ENCODE measurements around the gene SRPX.

SRPX gene, protein sequence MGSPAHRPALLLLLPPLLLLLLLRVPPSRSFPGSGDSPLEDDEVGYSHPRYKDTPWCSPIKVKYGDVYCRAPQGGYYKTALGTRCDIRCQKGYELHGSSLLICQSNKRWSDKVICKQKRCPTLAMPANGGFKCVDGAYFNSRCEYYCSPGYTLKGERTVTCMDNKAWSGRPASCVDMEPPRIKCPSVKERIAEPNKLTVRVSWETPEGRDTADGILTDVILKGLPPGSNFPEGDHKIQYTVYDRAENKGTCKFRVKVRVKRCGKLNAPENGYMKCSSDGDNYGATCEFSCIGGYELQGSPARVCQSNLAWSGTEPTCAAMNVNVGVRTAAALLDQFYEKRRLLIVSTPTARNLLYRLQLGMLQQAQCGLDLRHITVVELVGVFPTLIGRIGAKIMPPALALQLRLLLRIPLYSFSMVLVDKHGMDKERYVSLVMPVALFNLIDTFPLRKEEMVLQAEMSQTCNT

DNA sequence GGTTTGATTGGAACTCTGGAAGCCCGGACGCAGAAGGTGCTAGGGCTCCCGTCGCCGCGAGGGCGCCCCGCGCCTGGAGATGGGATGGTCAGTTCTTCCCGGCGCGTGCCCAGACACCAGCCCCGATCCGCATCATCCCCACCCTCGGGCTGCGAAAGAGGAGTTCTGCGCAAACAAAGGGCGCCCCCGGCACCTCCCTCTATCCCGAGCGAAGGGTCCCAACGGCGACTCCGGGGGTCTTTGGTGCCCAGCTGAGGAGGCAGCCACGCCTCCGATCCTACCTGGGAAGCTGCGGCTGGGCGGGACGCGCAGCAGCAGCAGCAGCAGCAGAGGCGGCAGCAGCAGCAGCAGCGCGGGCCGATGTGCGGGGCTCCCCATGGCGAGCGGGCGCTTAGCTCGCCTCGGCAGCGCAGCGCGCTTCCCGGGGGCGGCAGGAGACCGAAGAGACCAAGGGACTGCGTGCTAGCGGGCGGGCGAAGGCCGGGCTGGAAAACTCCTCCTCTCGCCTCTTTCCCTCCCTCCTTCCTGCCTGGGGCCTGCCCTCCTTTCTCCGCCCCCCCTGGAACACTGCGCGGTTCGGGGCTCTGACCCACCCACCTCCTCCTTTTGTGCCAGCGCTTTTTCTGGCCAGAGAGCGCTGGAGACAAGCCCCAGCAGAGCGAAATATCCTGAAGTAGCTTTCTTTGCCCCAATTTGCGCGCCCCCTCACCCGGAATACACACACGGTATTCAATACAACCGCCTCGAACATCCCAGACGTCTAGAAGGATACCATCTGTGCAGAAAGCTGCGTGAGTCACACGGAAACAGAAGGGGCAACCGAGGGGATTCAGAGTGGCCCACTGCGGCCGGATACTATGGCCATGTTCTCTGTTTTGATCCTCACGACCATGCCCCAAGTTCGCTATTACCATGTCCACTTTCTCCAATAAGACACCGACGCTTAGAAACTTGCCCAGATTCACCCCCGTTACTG is at the start of gene SRPX:
Gene SRPX (minus strand): TSS at position 457 of the 976 bp plus-strand sequence. CDS start 79 bp downstream, at position 378.
- no peak for DNase-seq (ENCODE audit: low read depth in 2 of 2)

DNA sequence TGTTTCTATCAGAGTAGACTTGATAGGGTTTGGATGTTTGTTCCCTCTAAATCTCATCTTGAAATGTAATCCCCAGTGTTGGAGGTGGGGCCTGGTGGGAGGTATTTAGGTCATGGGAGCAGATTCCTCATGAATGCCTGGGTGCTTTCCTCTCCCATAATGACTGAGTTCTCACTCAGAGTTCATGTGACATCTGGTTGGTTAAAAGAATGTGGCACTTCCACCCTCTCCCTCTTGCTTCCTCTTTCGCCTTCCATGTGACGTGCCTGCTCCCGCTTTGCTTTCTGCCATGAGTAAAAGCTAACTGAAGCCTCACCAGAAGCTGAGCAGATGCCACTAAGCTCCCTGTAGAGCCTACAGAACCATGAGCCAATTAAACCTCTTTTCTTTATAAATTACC is 47.3 kb upstream of the SRPX start:
- no peak for DNase-seq (ENCODE audit: low read depth in 2 of 2)

DNA sequence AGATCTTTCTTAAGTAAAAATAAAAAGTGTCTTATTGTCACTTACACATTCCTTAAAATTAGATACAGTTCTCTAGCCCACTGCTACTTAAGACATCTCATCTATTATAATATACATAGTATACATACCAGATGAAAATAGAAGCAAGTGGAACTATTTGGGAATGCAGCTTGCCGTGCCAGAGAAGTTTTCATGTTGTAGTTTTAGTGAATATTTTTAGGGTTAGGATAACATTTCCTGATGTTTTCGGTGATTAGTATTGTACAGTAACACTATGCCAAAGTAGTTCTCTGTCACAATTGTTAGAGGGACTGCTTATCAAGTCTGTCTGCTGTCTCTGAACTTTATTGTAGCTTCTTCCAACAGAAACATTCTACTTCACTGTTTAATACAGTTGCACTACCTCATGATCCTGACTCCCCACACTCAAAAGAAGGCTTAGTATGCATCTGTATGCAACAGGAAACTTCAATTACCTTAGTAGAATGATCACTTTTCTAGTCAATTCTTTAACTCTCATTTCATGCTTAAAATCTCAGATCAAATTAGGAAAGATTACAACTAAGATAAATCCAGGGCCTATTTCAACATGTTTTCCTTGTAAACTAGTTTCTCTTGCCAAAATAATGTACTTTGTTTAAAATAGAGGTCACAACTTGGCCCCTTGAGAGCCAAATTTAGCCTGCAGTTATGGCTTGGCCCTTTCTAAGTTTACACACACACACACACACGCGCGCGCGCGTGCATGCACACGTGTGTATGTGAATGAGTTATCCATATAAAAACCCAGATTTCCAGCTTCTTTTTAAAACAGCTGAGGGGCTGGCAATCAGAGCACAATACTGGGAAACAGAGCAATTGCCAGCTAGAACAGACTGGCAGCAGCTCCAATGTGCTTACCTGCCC is 42.3 kb upstream of the SRPX start:
- DNase-seq (ENCODE audit: low read depth in 2 of 2) = no peak

DNA sequence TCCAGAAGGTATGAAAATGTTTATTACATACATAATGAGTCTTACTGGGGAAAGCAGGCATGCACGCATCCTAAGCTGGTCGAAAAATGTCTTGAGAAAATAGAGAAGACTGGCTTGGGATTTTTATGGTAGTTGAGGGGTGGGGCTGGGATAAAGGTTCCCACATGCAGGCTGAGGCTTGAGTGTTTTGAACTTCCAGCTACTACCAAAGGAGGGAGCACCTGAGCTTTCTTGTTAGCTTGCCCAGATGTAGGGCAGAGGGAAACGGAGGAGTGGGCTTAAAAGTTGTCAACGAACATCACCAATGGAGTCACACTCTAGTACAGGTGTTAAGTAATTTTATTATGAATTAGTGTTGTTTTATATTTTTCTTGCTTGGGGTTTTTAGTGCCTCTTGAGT is 39.6 kb upstream of the SRPX start:
- DNase-seq (ENCODE audit: low read depth in 2 of 2) = no peak

DNA sequence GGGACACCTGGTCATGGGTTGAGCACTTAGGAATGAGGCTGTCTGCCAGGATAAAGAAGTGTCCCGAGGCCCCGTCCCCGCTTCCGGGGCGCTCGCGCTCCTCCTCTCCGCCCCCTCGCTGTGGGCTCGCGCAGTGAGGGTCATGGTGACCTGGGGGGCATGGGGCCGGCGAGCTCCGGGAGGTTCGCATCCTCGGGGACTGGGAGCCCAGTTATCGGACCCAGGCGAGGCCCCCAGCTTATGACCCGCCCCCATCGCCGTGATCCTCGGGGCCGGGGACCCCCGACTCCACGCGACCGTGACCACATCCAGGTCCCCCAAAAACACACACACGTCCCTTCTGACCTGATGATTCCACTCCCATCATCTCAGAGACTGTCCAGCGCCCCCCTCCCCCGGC is 35.3 kb upstream of the SRPX start:
- no peak for DNase-seq (ENCODE audit: low read depth in 2 of 2)

DNA sequence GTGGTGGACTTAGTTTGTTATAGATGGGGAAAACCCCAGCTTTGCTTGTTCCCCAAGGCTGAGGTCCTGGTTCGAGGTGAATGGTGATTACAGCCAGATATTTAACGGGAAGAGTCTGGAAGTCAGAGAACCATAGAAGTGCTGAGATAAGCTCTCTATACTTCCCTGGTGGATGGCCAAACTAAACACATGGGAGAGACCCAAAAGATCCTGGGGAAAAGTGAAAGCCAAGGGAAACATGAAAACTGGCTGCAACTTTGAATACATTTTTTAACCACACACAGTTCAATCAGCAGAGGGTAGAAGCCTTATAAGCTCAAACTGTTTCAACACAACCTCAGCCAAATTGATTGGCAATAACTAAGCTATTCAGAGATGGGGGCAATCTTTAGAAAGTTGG is 29.3 kb upstream of the SRPX start:
- no peak for DNase-seq (ENCODE audit: low read depth in 2 of 2)

DNA sequence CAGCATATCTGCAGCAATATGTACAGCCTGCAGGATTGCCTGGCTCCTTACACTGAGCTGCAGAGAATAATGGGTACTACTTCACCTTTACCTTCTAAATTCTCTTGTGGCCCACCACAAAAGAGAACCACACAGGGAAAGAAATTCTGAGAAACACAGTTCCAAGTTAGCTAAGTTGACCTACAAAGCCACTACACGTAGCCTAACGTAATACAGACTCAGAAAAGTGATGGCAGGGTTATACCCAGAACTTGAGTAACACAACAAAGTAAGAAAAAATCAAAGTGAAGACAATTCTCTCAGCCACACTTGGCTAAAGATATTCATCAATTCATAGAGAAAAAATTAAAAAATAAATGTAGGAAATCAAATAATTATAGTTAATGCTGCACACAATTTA is 26.4 kb upstream of the SRPX start:
- no peak for DNase-seq (ENCODE audit: low read depth in 2 of 2)

DNA sequence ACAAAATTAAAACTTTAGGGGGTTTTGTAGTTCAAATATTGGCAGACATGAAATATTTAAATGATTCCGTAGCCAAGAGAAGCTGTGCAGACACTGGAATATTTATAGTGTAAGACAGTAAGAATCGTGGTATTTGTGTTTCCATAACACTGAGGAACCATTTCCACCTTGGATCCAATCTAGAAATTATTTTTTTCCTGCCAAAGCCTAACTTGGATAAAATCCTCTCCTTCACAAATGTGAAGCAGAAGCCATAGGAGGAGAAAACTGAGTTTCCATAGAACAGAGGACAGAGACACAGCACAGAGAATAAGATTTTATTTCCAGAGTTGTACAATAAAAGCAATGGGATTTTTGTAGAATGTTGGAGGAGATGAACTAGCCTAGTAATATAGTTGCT is 19.9 kb upstream of the SRPX start:
- DNase-seq (ENCODE audit: low read depth in 2 of 2) = no peak

DNA sequence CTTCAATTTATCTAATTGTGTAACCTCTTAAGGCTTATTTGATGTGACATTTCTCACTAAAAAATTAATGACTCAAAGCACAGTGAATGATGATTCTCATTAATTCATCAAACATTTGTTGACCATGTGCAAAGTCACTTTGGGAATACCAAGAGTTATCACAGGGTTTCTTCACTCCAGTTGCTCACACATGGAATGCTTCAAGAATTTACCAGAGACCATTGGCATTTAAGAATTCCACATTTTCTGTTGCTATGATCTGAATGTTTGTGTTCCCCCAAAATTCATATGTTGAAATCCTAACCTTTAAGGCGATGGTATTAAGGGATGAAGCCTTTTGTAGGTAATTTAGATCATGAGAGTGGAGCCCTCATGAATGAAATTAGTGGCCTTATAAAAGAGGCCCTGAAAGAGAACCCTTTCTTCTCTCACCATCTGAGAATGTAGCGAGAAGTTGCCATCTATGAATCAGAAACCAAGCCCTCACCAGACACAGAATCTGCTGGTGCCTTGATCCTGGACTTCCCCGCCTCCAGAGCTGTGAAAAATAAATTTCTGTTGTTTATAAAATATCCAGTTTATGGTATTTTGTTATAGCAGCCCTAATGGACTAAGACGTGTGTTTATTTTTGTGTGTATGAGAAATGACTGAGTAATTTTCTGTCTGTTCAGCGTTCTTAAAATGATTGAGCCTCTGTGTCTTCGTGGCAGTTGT is 16.4 kb upstream of the SRPX start:
- DNase-seq (ENCODE audit: low read depth in 2 of 2) = no peak

DNA sequence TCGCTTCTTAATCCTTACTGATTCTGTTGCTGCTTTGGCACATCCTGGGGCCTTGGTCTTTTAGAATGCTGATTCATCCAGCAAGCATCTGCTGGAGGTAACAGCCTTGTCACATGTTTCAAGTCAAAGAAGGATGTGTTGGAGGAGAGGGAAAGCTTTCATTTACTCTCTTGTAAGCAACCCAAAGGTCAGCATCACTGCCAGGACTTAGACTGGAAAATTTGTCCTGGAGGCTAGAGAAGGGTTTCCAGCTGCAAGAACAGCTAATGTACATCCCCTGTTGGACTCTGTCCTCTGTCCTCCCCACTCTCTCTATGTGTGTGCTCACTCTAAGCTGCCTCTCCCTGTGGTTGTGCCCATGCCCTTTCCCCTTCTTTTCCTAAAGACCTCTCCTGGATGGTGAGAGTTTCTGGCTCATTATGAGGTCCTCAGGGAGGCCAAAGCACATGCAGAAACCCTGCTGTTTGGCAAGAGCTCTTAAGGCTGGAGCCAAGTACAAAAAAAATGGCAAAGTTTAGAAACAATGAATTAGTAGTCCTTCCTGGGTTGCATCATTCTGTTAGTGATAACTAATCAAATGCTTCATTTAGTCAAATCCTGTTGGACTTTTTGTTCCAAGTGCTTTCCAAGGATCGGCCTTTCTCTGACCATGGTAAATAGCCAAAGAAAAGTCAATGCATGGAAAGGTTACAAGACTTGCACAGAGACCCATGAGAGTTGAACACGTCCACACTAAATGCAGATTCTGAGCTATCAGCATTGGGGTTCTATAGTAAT is 13.4 kb upstream of the SRPX start:
- DNase-seq (ENCODE audit: low read depth in 2 of 2) = no peak

DNA sequence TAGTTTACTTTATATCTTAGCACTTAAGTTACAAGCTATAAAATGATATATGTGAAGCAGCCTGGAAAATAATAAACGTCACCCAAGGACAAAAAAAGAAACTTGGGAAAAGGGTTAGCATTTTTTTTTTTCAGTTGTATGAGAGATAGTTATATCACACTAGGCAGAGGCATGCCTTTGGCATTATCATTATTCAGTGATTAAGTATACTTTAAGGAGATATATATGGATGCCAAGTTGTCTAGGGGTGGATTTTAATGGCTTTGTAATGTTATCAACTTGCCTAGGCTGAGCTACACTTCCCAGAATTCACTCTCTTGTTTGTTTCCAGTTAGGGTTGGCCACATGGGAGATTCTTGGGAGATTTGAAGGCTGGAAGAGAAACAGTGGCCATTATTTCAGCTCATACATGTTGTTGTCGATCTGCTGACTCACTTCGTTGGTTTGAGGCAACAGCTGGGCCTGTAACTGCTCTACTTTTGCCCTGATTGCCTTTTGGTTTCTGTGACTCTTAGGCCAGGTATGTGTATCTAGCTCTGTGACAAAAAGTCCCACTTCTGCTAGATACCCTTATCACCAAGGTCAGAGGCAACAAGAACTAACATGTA is 11.5 kb upstream of the SRPX start:
- DNase-seq (ENCODE audit: low read depth in 2 of 2) = no peak

DNA sequence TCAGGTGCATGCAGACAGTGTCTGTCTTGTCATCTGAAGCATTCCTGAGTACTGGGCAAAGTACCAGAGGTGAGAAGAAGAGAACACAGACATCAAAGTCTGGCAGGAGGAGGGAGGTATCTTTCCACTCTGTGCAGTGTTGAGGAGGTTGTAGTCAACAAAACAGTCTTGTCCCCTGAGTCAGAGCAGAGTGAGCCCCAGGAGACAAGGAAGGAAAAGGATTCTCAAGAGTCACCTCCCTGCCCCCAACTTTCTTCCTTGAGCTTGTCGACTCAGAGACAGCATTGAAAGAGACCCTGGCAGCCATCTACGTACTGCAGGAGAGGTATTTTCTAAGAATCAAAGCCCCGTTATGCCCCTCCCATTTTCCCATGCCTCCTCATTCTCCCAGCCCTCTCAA is 4.4 kb upstream of the SRPX start:
- no peak for DNase-seq (ENCODE audit: low read depth in 2 of 2)

DNA sequence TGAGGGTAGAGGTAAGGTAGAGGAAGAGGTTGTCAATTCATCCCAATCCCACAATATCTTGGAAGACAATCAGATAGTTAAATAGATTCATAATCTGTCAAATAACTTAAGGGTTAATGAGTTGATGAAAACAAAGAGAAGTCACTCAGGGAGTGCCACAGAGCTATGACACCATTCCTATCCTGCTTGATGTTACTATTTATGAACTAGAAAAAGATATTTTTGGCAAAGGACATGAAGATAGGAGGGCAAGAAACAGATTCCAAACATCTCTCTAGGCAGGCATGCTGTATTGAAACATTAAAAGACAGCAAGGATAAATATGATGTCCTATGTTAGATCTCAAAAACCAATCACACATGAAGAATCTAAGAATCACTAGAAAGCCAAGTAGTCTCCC is 3.5 kb upstream of the SRPX start:
- DNase-seq (ENCODE audit: low read depth in 2 of 2) = no peak

DNA sequence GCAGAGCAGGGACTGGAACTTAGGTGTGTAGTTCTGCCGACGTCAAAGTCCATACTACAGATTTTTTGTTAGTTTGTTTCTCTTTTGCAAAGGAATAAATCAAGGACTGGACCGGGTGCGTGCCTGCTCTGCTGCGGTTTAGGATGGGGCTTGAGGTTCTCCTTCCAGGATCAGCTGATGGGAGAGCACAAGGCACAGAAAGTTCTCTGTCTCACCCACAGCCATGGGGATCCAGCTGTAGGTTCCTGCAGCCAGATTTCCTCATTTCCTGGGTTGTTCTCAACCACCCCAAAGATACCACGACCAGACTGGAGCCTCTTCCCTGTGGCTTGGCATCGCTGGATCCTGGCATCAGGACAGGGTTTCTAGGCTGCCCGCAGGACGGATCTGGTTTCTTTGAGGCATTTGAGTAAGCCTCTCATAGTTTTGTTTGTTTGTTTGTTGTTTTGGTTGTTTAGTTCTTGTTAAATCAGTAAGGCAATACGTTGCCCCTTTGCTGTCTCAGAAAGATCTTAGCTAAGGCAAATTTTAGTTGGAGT is 789 bp upstream of the SRPX start:
- no peak for DNase-seq (ENCODE audit: low read depth in 2 of 2)

DNA sequence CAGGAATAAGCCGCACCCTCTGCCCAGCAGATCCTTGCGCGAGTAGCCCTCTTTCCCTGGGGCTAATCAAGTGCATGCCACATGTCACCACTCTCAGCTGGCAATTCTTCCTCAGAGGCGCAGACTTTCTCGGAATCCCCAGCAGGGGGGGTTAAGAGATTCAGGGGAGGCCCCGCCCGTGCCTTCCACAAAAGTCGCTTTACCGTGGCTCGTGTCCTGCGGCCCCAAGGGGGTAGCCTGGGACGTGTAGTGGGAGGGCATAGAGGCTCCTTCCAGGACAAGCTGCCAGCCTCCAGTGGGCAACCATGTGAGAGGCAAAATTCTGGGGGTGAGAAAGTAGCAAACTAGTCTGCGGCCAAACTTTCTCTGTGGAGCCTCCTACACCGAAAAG is 652 bp downstream of the SRPX start:
- DNase-seq (ENCODE audit: low read depth in 2 of 2) = no peak

DNA sequence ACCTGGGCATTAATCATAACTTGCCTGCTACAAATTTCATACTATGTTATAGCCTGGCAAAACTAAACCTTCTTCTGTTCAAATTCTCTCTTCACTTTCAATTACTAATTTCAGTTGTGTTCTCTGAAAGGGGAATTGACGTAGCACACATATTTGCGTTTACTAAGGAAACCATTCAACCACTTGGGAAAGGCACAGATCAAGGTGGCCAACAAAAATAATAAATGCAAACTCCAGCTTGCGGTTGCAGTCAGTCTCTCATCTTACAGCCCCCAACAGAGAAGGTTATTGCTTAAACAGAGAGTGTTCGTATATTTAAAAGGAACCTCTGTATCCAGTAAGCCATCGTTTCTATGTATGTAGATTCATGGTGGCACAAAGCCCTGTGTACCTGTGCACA is 4.0 kb downstream of the SRPX start:
- DNase-seq (ENCODE audit: low read depth in 2 of 2) = no peak

DNA sequence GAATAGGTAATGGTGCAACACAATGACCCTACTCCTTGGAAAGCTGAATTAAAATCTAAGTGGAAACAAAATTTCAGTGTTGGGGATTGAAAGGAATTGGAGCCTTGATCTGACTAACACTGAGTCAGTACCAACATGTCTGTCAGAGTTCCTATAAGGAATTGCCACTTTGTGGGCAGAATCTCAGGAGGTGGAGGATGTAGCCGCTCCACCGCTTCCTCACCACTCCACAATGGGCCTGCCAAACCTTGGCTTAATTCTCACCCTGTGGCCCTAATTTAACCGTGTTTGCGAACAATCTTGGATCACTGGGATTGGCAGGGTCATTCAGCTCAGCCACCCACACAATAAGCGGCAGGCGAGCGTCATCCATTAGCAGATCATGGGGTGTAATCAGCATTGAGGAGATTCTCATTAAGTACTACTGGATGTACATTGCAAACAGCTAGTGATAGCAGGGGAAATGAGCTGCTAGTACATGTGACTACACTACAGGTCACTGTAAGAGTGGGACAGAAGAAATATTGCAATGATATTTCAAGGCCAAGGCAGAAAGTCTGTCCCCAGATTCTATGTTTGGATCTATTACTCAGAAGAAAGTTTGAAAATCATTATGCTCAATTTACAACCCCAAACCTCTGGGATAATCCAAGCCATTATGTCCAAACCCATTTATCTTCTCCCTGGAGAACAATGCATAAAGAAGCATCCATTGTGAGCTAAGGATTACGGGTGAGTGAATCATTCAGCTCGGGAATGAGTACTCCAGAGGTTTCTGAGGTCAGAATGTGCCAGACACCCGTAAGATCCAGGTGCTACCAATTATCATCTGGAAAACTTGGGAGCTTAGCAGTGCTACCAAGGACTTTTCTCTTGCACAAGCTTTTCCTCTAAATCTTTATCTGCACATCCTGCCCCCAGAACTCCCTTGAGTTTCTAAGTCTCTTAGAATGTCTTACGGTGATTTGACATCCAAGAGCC is 5.8 kb downstream of the SRPX start:
- no peak for DNase-seq (ENCODE audit: low read depth in 2 of 2)

DNA sequence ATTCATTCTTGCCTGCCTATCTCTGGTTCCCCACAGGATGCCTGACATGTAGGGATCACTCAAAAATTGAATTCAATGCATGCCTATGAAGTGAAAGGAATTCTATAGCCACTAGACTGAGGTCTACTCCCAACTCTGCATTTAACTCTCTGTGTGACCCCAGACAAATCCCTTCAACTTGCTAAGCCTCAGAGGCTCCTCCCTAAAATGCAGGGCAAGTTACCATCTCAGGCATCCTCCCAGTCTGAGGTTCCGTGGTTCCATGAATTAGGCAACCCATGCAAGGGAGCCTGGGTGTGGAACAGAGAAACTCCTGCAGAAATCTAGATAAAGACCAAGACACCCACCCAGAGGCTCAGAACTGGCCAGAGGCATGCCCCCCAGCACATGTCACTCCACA is 6.6 kb downstream of the SRPX start:
- no peak for DNase-seq (ENCODE audit: low read depth in 2 of 2)

Measured in stimulated activated CD8-positive, alpha-beta memory T cell treated with anti-CD3 and anti-CD28 coated beads, Interleukin-2, amount 100 ng/mL, for 1 hour (primary cell).